HG02885 (cell line): ENCODE measurements around the gene RAB6A.

Experiments
- ATAC-seq: cut with Tn5 transposase; IDR thresholded peaks from one replicate; pipeline ENCODE4 v1.9.1; 2021; ENCODE audit warnings: mild to moderate bottlenecking; ENCODE audit not compliant: unreplicated experiment, poor library complexity

RAB6A gene

DNA sequence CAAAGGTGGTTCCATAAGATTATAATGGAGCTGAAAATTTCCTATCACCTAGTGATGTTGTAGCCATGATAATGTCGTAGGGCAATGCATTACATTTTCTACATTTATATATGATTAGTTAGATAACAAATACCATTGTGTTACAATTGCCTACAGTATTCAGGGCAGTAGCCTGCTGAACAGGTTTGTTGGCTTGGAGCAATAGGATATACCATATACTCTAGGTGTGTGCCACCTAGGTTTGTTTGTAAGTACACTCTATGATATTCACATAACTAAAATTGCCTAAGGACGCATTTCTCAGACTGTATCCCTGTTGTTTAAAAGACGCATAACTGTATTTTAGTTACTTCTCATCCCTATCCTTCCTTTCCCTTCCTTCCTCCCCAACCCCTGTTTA, 100.9 kb downstream of the RAB6A start:
- ATAC-seq = no peak

DNA sequence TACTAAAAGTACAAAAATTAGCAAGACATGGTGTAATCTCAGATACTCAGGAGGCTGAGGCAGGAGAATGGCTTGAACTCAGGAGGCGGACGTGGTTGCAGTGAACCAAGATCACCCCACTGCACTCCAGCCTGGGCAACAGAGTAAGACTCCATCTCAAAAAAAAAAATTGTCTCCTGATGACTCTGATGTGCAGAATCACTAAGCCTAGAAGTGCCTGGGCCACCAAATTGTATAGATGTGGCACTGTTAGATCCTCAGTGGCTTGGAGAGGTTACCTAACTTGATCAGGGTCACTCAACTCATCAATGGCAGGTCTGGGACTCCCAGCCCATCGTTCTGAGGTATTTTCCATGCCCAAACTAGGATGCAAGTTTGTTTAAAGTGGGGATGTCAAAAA, 103.9 kb downstream of the RAB6A start:
- no peak for ATAC-seq

DNA sequence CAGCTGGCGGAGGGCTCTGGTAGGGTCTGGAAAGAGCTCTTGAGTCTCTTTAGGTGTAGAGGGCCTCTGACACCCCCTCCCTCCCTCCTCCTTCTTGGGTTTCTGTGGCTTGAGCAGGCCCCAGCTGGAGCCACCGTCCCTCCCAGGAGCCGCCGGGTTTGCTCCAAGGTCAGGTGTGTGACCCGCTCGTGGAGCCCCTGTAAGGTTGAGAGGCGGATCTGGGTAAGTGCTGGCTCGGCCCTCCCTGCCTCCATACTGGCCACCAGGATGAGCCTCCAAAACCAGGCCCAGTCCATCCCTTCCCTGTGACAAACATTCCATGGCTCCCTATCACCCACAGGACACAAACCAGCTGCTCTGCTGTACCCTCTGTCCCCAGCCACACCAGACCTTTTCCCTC, 105.2 kb downstream of the RAB6A start:
- ATAC-seq = no peak

DNA sequence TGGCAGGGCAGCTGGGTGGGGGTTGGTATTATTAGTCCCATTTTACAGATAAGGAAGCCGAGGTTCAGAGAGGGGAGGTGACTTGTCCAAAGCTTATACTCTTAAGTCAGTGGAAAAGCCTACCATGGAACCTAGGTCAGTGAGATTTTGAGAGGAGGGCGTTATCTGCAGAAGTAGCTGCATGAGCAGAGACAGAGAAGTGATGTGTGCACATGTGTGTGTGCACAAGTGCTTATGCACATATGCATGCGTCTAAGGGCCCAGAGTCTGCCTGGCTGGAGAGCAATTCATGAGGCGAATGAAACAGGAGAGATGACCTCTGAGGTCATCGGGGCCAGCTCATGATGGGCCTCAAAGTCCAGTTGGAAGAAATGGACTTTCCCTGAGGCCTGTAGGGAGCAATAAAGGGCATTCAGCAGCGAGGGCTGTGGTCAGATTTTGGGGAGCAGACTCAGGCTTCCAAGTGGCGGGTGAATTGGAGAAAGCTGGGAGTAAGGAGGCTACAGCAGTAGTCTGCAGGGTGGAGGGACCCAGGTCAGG, 106.3 kb downstream of the RAB6A start:
- no peak for ATAC-seq

DNA sequence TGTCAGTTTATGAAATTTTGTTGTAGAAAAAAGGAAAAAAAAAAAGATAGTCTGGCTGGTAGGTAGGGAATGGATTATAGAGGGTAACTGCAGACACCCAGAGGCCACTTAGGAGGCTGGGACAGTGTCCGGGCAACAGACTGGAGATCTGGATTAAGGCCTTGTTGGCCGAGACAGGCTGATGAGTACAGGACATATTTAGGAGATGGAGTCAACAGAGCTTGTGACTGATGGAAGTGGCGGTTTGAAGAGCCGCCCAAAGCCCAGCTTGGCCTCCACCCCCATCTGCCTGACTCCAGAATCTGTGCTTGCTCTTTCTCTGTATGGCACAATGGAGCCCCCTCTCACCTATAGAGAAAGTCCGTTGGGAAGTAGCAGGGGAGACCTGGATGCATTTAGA, 106.9 kb downstream of the RAB6A start:
- ATAC-seq = no peak

DNA sequence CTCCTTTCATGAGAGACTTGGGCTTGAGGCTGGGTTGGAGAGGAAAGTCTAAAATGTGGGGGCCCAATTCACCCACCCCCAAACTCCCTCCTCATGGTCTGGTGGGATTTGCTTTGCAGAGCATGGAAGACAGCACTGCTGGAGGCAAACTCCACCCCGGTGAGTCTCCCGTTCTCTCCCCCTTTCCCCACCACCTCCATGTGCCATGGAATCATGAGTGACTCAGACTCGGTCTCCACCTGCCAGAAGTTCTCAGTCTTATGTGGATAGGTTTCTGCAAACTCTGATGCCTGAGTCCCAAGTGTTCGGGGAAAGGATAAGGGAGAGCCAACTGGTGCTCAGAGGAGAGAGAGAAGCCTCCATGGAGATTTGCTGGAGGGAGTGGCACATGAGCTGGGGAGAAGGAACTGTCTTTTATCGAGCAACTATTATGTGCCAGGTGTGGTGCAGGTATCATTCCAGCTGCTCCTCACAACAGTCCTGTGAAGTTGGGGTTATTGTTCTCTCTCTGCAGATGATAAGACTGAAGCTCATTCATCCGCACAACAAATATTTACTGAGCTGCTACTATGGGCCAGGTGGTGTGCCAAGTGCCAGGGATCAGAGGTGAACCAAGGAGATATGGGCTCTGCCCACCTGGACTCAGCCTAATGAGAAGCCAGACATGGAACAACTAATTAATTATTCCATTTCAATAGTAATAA, 107.9 kb downstream of the RAB6A start:
- ATAC-seq = no peak

DNA sequence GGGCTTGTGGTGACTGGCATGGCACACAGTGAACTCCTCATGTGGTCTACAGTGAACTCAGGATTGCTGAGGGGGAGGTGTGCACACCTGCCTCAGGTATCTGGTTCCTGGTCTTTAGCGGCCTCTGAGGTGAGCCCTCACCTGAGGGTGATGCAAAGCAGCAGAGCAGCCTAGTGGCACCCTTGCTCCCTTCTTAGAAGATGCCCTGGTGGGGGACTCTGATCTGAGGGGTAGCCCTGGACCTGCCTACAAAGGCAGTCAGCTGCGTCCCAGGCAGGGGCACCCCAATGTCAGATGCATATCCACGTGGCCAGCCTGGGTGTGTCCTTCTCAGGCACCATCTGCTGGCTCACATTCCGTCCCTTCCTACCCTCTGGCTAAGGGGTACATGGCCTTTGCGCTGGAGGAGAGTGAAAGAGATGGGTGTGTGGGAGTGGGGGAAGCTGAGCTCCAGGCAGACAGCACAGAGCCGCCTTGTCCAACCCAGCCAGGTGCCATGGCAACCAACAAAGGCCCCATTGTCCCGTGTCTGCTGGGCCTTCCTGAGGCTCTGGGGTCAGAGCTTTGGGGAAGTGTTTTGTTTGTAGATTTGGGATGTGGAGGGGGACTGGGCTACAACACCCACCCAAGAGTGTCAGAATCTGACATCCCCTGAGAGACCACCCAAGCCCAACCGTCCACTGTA, 108.7 kb downstream of the RAB6A start:
- ATAC-seq = no peak

DNA sequence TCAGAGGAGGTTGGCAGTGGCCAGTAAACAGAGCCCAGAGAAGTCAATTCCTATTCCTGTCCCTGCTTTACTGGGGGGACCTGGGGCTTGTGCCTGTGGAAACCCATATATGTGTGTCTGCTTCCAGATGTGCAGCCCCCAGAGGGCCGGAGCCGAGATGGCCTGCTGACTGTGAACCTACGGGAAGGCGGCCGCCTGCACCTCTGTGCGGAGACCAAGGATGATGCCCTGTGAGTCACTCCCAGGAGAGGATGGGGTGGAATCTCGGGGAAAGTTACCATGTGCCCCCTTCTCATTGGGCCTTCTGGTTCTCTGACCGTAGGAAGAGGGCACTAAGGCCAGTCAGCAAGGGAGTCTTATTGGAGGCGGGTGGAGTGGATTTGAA, 109.2 kb downstream of the RAB6A start:
- ATAC-seq = no peak

DNA sequence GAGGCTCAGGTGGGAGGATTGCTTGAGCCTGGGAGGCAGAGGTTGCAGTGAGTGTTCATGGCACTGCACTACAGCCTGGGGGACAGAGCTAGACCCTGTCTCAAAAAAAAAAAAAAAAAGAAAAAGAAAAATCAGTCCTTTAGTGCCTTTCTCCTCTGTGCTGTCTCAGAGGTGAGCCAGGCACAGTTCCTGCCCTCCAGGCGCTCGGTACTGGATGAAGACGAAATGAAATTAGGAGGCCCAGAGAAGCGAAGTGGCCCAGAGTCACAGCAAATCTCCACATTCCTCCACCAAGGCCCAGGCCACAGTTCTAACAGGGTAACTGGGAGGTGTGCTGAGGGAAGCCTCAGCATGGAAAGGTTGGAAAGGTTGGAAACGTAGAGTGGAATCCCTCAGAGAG, 109.6 kb downstream of the RAB6A start:
- no peak for ATAC-seq

DNA sequence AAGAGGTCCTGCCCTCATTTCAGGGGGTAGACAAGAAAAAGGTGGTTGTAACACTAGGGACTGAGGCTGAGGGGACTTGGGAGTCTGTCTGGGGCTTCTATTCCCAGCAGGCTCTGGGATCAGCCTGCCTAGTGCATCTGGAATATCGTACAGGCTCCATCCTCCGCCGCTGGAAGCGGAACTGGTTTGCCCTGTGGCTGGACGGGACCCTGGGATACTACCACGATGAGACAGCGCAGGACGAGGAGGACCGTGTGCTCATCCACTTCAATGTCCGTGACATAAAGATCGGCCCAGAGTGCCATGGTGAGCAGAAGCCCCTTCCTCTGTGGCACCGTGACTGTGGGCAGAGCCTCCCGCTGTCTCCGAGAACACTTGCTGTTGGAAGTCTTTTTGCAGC, 110.5 kb downstream of the RAB6A start:
- no peak for ATAC-seq

DNA sequence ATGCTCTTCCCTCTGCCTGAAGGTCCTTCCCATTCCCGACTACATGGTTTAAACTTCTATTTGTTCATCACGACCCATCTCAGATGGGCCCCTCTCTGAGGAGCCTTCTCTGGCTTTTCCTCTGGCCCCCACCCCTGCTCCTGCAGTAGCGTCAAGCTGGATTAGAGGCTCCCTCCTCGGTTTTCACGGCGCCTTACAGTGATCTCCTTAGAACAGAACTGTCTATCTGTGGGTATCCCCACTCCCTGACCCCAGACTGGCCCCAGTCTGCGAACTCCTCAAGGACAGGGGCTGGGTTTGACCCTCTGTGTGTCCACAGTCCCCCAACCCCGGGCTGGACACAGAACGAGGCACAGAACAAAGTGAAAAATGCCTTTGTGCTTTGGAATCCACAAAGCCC, 111.7 kb downstream of the RAB6A start:
- ATAC-seq = no peak

DNA sequence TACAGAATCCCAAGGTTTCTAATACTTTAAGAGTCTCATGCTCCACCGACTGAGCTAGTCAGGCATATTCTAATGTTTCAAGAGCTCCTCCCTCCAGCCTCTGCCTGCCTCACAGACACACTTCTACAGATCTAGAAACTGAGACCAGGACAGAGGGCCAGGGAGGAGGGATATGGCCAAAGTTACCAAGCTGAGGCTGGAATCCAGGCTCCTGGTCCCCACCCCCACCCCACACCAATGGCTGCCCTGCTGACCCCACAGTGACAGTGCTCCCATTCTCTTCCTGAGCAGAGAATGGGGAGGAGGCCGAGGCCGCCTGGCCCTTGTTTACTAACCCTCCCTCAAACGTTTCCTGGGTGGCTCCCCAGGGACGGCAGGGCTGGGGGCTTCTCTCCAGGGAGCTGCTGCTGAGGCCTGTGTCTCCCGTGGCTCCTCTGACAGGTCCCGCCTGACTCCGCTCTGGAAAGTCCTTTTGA, 112.3 kb downstream of the RAB6A start:
- no peak for ATAC-seq

DNA sequence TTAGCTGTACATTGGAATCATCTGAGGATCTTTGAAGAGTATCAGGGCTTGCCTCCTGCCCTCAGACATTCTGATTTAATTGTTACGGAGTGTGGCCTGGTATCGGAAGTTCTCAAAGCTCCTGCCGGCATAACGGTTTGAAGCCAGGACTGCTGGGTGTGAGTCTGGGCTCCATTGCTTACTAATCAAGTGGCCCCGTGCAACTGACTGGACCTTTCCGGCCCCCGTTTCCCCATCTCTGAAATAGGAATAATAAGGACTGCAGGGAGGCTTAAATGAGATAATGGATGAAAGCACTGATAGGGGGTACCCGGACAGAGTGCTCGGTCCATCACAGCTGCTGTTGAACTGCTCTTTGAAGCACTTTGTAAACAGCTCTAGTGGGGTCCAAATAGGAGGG, 112.8 kb downstream of the RAB6A start:
- no peak for ATAC-seq

DNA sequence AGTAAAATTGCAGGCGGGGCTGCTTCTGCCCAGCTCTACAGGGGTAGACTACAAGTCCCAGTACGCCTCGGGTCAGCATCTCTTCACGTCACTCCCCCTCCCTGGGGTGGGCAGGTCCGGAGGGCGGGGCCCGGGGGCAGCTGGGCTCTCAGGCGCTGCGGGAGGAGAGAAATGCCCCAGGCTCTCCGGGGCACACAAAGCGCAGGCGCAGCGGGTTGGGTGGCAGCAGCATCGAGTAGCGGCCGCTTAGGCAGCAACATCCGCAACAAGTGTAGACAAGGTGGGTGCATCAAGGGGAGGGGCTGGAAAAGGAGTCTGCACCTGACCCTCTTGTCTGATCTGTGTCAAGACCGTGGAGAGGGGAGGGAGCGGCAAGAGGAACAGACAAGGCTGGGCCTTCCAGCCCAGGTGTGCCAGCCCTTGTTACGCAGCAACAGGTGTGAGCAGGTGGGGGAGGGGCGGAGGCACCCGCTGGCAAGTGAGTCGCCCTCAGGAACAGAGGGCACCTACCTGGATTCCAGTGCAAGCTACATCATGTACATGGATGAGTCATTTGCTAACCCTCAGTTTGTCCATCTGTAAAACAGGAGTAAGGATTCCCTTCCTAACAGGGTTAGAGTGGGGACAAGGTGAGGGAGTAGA, 113.3 kb downstream of the RAB6A start:
- ATAC-seq = peak; percentile 89

DNA sequence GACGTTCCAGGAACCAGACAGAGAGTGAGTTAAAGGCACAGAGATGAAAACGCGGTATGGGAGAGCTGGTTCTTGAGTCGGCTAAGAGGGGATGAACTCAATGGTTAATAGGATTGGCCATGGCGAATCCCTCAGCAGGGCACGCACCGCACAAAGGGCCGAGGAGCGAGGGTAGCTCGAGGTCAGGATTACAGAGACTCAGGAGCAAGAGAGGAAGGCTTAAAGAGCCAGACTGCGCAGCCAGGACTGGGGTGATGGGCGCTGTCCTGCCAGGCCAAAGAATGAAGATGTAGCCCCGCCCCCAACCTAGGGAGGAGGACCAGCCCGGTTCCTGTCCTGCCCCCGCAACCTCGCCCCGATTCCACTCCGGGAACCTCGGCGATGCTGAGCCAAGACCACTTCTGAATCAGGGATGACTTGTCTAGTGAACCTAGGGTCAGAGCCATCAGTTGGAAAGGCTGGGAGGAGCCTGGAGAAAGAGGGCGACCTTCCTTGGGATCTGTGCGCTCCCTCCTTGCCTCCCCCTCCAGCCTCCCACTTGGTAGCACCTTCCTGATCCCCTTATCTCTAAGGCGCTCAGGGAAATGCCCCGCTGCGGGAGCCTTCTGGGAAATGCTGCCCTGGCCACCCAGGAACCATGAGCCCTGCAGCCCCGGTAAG, 114.8 kb downstream of the RAB6A start, which contains the start of gene PLEKHB1:
Gene PLEKHB1, plus strand, starts transcription at position 610 of the 660 bp plus-strand sequence. Its CDS starts 28 bp downstream, at position 638.
- no peak for ATAC-seq

DNA sequence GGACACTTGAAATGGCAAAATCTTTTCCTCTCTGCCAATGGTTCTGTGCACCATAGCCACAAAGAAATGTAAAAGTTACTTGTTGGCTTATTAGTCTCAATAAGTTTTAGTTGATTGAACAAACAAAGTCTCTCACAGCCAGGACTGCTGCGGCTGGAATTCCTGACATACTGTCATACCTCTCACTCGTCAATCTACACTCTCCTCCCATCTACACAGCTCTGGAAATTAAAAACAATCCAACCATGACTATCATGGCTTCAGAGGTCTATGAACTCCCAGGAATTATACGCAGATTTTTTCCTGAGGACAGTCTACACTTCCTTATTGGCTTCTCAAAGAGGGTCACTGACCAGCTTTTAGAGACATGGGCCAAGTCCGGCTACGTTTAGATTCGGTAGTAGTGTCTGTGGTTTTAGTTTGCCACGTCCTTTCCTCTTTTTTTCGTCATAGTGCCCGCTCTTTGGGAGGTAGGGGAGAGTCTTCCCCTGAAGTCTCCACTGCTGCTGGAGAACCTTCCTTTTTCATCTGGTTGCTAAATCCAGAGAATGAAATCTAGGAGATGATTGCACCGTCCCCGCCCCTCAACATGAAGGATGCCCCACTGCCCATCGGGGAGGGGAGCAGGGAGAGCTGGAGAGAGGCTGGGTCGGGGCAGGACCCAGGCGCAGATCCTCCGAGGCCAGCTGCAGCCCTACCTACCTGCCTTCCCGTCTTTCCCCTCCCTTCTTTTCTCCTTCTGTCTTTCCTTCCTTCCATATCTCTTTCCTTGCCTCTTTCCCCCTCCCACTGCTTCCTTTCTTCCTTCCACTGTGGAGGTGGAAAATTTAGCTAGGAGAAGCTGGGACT, 115.5 kb downstream of the RAB6A start:
- no peak for ATAC-seq

DNA sequence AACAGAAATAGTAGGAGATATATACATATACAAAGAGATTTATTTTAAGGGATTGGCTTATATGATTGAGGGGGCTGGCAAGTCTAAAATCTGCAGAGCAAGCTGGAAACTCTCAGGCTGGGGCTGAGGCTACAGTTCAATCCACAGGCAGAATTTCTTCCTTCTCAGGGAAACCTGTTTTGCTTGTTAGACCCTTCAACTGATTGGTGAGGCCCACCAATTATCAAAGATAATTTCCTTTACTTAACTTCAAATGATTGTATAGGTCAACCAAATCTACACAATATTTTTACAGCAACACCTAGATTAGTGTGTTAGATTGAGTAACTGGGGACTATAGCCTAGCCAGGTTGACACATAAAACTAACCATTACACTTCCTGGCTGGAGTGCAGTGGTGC, 119.2 kb downstream of the RAB6A start:
- no peak for ATAC-seq

DNA sequence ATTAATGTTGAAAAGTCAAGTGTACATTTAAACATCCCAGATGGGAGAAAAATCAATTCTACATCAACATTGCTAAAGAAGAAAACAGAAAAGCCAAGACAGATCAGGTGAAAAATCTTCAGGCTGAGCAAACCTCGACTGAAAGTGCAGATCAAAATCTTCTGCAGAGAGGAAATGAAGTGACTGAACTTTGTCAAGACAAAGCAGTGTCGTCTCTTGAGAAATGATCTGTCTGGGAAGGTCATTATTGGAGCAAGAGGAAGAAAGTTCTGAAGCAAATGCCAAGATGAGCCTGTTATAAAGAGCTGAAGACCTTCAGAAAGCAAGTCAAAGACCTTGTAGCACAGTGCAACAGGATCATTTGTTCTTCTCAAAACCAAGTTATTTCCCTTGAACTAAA, 120.3 kb downstream of the RAB6A start:
- ATAC-seq = no peak

DNA sequence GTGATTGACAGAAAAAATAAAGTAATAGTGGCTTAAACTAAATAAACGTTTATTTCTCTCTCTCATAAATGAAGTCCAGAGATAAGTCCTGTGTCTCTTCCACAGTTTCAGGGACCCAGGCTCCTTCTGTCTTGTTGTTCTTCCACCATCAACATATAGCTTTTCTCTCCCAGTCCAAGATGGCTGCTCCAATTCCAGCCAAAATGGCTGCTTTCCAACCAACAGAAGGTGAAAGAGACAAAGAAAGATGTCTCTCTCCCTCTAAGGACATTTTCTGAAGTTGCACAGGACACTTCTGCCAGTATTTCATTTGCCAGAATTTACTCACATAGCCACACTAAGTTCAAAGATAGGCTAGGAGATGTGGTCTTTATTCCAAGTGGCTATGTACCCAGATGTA, 123.9 kb downstream of the RAB6A start:
- no peak for ATAC-seq

DNA sequence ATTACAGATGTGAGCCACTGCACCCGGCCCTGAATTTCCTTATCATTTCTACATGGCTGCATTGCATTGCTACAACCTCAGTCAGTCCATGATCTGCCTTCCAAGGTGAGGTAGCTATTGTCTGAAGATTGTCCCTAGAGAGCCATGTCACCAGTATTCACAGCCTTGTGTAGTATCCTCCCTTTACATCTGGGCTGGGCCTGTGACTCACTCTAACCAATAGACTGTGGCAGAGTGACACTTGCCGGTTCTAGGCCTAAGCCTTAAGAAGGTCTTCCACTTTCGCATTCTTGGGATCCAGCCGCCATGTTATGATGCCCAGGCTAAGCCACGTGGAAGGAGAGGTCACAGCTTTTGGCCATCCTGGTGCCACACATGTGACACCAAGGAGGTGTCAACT, 124.6 kb downstream of the RAB6A start:
- no peak for ATAC-seq
